ENCODE data around the gene SPTLC1.

GRCh38 chr9:92058723-92059444, 56.3 kb downstream of the SPTLC1 start:
- no peak for TF ChIP-seq POLR2A (IDR thresholded peaks at IDR 0.05)
- no peak for TF ChIP-seq CTCF (IDR thresholded peaks at IDR 0.05 in 4 of 5, conservative IDR thresholded peaks at IDR 0.05 in 1 of 5)
